ENCODE measurements around the gene RPS6KC1. TPM values are rescaled to one million over a fixed set of nuclear protein-coding genes. Genes with fewer than 3 reads are reported as not detected.

RPS6KC1 gene
- total RNA-seq, 1 experiment from 2014 or later = 16.9 TPM

DNA sequence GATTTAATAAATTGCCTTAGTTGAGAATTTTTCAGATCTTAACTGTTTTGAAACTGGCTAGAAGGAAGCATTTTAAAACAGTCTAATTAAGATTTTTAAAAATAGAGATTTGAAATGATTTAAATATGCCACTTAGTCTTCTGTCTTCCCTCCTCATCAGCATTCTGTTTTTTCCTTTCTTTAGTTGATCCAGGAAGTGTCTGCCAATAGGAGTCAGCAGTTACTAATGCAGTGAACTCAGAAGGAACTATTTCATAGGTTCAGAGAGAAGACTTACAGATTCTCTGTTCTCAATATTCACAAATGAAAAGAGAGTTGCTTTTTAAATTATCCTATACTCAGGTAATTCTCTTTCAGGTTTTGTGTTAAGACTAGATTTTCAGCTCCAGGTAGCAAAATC is 84.5 kb downstream of the RPS6KC1 start:
- H4K5ac ChIP-seq (ENCODE audit: insufficient read length, low read depth, low read length) = no peak overlapping the region
- H2BK20ac ChIP-seq (ENCODE audit: low read depth, low read length, poor library complexity, severe bottlenecking) = no peak overlapping the region
- no peak overlapping the region for H4K91ac ChIP-seq (ENCODE audit: insufficient read length, low read depth, low read length)
- Mint-ChIP-seq H3K27me3 (ENCODE audit: low read depth) (no peaks in the 10 kb centered on the region), H3K4me3 (no peak overlapping the region), H3K27ac (no peak overlapping the region), H3K36me3 (ENCODE audit: insufficient read depth in 1 of 3, low read depth in 3 of 3) (no peaks in the 10 kb centered on the region; a peak in 2 of 7 replicates), H3K9me3 (peaks cover 0 to 2% of the 10 kb centered on the region in 2 experiments; a peak in 1 of 5 replicates), H3K4me1 (peaks cover 8 to 13% of the 10 kb centered on the region in 2 experiments; a peak in 3 of 4 replicates)
- H3K9ac ChIP-seq (ENCODE audit: extremely low read depth, insufficient read length, low read length) = no peak overlapping the region
- H2BK5ac ChIP-seq (ENCODE audit: insufficient read length, low read length) = no peak overlapping the region
- no peak overlapping the region for H3K56ac ChIP-seq (ENCODE audit: insufficient read length, low read depth, low read length)
- DNase-seq = no peak
- no peak overlapping the region for H3K27ac ChIP-seq (ENCODE audit: insufficient read length, low read depth, low read length)
- no peaks in the 10 kb centered on the region for H3K79me1 ChIP-seq (ENCODE audit: insufficient read depth, low read depth, low read length, poor library complexity, severe bottlenecking)
- H3K4ac ChIP-seq (ENCODE audit: low read depth, low read length) = no peak overlapping the region
- no peak overlapping the region for H4K8ac ChIP-seq (replicated peaks; ENCODE audit: insufficient read length, low read depth, low read length)
- no peak overlapping the region for H3K14ac ChIP-seq (ENCODE audit: insufficient read depth, low read length)
- no peaks in the 10 kb centered on the region for H3K27me3 ChIP-seq (ENCODE audit: insufficient read depth, low read length)
- H3K79me2 ChIP-seq (ENCODE audit: insufficient read depth, low read length) = no peaks in the 10 kb centered on the region
- H2BK120ac ChIP-seq (ENCODE audit: low read depth, low read length, poor library complexity, severe bottlenecking) = no peak overlapping the region
- no peak overlapping the region for H2AK5ac ChIP-seq (ENCODE audit: insufficient read length, low read length)
- H3K18ac ChIP-seq (ENCODE audit: insufficient read length, low read depth, low read length) = no peak overlapping the region
- H3T11ph ChIP-seq (ENCODE audit: low read length) = no peak overlapping the region
- no peak overlapping the region for H2BK15ac ChIP-seq (ENCODE audit: low read depth, low read length)
- no peaks in the 10 kb centered on the region for H3K9me3 ChIP-seq (ENCODE audit: control insufficient read depth, low read depth, low read length)
- TF ChIP-seq CTCF (conservative IDR thresholded peaks at IDR 0.05) = no peak
- H3K23me2 ChIP-seq (ENCODE audit: insufficient read length, low read depth, low read length, poor library complexity, severe bottlenecking) = no peaks in the 10 kb centered on the region
- no peak overlapping the region for H3K23ac ChIP-seq (ENCODE audit: insufficient read length, low read depth, low read length)
- no peaks in the 10 kb centered on the region for H3K4me1 ChIP-seq (ENCODE audit: insufficient read depth, low read length)
- no peak overlapping the region for H2BK12ac ChIP-seq (ENCODE audit: insufficient read length, low read depth, low read length)
- no peaks in the 10 kb centered on the region for H4K20me1 ChIP-seq (ENCODE audit: control insufficient read depth, insufficient read depth, insufficient read length)
- no peak overlapping the region for H2AFZ ChIP-seq (ENCODE audit: low read length)
- no peak overlapping the region for H3K4me2 ChIP-seq (ENCODE audit: insufficient read depth, insufficient read length, low read length)

Data from H9 (cell line).